C4-2B (cell line): ENCODE measurements around the gene PFN1.

ENCODE experiments used
- CTCF ChIP-seq: fragments of 450-650 bp; conservative IDR thresholded peaks from 2 replicates; pipeline ENCODE4 v1.5.1; 2017; ENCODE audit warnings: mild to moderate bottlenecking
- ZFX ChIP-seq: fragments of 450-650 bp; IDR thresholded peaks from 2 replicates; pipeline ENCODE4 v1.6.1; 2017

GRCh38 chr17:4972322-4972721 is 24.0 kb upstream of the PFN1 start:
- TF ChIP-seq CTCF = no peak
- no peak for TF ChIP-seq ZFX
